Stimulated activated CD4-positive, alpha-beta T cell treated with anti-CD3 and anti-CD28 coated beads, Interleukin-15, amount 100 ng/mL, for 1 hour (primary cell): ENCODE measurements around the gene SLC1A4.

Source experiments
- DNase-seq, 2 donors: peaks; one replicate each; pipeline ENCODE4 v3.0.0-alpha.2; 2020; ENCODE audit warnings: low read depth in 1 of 2, low spot score in 1 of 2

The SLC1A4 gene

GRCh38 chr2:65071499-65072180 is 82.4 kb downstream of the SLC1A4 start:
- no peak for DNase-seq

GRCh38 chr2:65072181-65072970 is 83.2 kb downstream of the SLC1A4 start:
- no peak for DNase-seq
